IMR-90 (cell line): Measurements from ENCODE around the gene CYB5A. TPM values are rescaled to one million over a fixed set of nuclear protein-coding genes. Genes with fewer than 3 reads are reported as not detected.

Experiments
- ATAC-seq: fragments of 200-7000 bp; cut with Tn5 transposase; 2 replicates; pipeline ENCODE4 v1.9.1; 2020; ENCODE audit warnings: low read depth, mild to moderate bottlenecking, moderate library complexity
- BruUV-seq: library from RNA; stranded (reverse); fragments of 400-500 nt; replicated peaks from 2 replicates; lab custom pipeline; 2021; lab: Mats Ljungman, UMichigan
- CTCF ChIA-PET: fragments of 300-600 bp; formaldehyde crosslinking; extraction: SDS; loops from one replicate; lab custom pipeline; 2021; ENCODE audit warnings: antibody characterized with exemption; lab: Yijun Ruan, JAX
- POLR2A ChIA-PET: fragments of 300-600 bp; sonication (Branson Sonifier 250); formaldehyde crosslinking; loops from one replicate; lab custom pipeline; 2022; ENCODE audit warnings: antibody characterized with exemption; ENCODE audit not compliant: unreplicated experiment; lab: Charles Lee
- DNase-seq: peaks from one replicate; pipeline ENCODE4 v3.0.0; 2013
- H2AFZ ChIP-seq: replicated peaks from 2 replicates; pipeline ENCODE3; 2013; ENCODE audit warnings: low read length, mild to moderate bottlenecking; ENCODE audit not compliant: poor library complexity
- H2AK5ac ChIP-seq: 2 replicates; pipeline ENCODE4 v1.6.1; 2013; ENCODE audit warnings: low read depth, low read length, inconsistent platforms
- H2AK9ac ChIP-seq: replicated peaks from 2 replicates; pipeline ENCODE3; 2013; ENCODE audit warnings: mild to moderate bottlenecking, low read depth, low read length, moderate library complexity; ENCODE audit not compliant: poor library complexity
- H2BK120ac ChIP-seq: 2 replicates; pipeline ENCODE4 v1.6.1; 2013; ENCODE audit warnings: low read depth, low read length, inconsistent platforms
- H2BK15ac ChIP-seq: 3 replicates; pipeline ENCODE4 v1.6.1; 2013; ENCODE audit warnings: low read depth, low read length, inconsistent platforms
- H2BK20ac ChIP-seq: 2 replicates; pipeline ENCODE4 v1.6.1; 2013; ENCODE audit warnings: low read depth, mild to moderate bottlenecking, inconsistent platforms, low read length, moderate library complexity
- H2BK5ac ChIP-seq: 2 replicates; pipeline ENCODE4 v1.6.1; 2013; ENCODE audit warnings: mild to moderate bottlenecking, low read depth, low read length, inconsistent platforms; ENCODE audit not compliant: poor library complexity, severe bottlenecking
- H3K14ac ChIP-seq: replicated peaks from 2 replicates; pipeline ENCODE4 v1.6.1; 2013; ENCODE audit warnings: low read depth, low read length, inconsistent platforms
- H3K18ac ChIP-seq: 2 replicates; pipeline ENCODE4 v1.6.1; 2013; ENCODE audit warnings: low read depth, low read length, control low read depth
- H3K23ac ChIP-seq: 2 replicates; pipeline ENCODE4 v1.6.1; 2013; ENCODE audit warnings: low read depth, low read length, inconsistent platforms
- H3K27ac ChIP-seq: 2 replicates; pipeline ENCODE4 v1.5.1; 2013; ENCODE audit warnings: mild to moderate bottlenecking, control low read depth, low read length; ENCODE audit not compliant: insufficient read depth
- H3K27me3 ChIP-seq: 2 replicates; pipeline ENCODE4 v1.6.1; 2013; ENCODE audit warnings: low read length; ENCODE audit not compliant: control insufficient read depth, insufficient read depth
- H3K36me3 ChIP-seq: 2 replicates; pipeline ENCODE4 v1.6.1; 2013; ENCODE audit warnings: low read length, mixed read lengths; ENCODE audit not compliant: control insufficient read depth, insufficient read depth
- H3K4ac ChIP-seq: 2 replicates; pipeline ENCODE4 v1.6.1; 2013; ENCODE audit warnings: low read depth, low read length, inconsistent platforms
- H3K4me1 ChIP-seq: 2 replicates; pipeline ENCODE4 v1.6.1; 2013; ENCODE audit warnings: low read length, mixed read lengths; ENCODE audit not compliant: control insufficient read depth, insufficient read depth
- H3K4me2 ChIP-seq: 2 replicates; pipeline ENCODE4 v1.6.1; 2013; ENCODE audit warnings: low read depth, mild to moderate bottlenecking, control low read depth, low read length, moderate library complexity
- H3K4me3 ChIP-seq: 2 replicates; pipeline ENCODE4 v1.5.1; 2013; ENCODE audit warnings: low read depth, mild to moderate bottlenecking, control low read depth, low read length, moderate library complexity; ENCODE audit not compliant: insufficient read depth
- H3K56ac ChIP-seq: 2 replicates; pipeline ENCODE4 v1.6.1; 2013; ENCODE audit warnings: low read length, inconsistent platforms; ENCODE audit not compliant: insufficient read depth; ENCODE audit errors: extremely low read depth
- H3K79me1 ChIP-seq, 2 experiments: 2 replicates each; pipeline ENCODE4 v1.6.1; 2013; ENCODE audit warnings: low read length in 2 of 2, inconsistent platforms in 1 of 2, low read depth in 1 of 2
- H3K9ac ChIP-seq: 2 replicates; pipeline ENCODE4 v1.6.1; 2013; ENCODE audit warnings: low read depth, low read length, control low read depth
- H3K9me1 ChIP-seq: 2 replicates; pipeline ENCODE4 v1.6.1; 2013; ENCODE audit warnings: low read length, inconsistent platforms; ENCODE audit not compliant: insufficient read depth
- H3K9me3 ChIP-seq: 2 replicates; pipeline ENCODE4 v1.6.1; 2013; ENCODE audit warnings: low read length; ENCODE audit not compliant: control insufficient read depth, insufficient read depth
- H4K20me1 ChIP-seq: 2 replicates; pipeline ENCODE4 v1.6.1; 2013; ENCODE audit warnings: low read length, inconsistent platforms; ENCODE audit not compliant: insufficient read depth
- H4K5ac ChIP-seq: 2 replicates; pipeline ENCODE4 v1.6.1; 2013; ENCODE audit warnings: mild to moderate bottlenecking, low read depth, low read length, control low read depth
- H4K8ac ChIP-seq, 2 experiments: 2 replicates each; pipeline ENCODE4 v1.6.1; 2013; ENCODE audit warnings: low read depth in 2 of 2, low read length in 2 of 2, control low read depth in 1 of 2, inconsistent platforms in 1 of 2
- H4K91ac ChIP-seq: 2 replicates; pipeline ENCODE4 v1.6.1; 2013; ENCODE audit warnings: low read depth, low read length, inconsistent platforms; ENCODE audit not compliant: insufficient read depth
- CEBPB ChIP-seq: IDR thresholded peaks from 2 replicates; pipeline ENCODE4 v1.6.1; 2012; ENCODE audit warnings: low read depth, low read length, improper control_type of control experiment
- CHD1 ChIP-seq: IDR thresholded peaks from 2 replicates; pipeline ENCODE4 v1.6.1; 2012; ENCODE audit warnings: low read depth, low read length, improper control_type of control experiment
- CTCF ChIP-seq: conservative IDR thresholded peaks from 2 replicates; pipeline ENCODE4 v1.5.1; 2012; ENCODE audit warnings: mild to moderate bottlenecking, low read depth, low read length, improper control_type of control experiment
- ELK1 ChIP-seq: fragments of 150-350 bp; IDR thresholded peaks from 2 replicates; pipeline ENCODE4 v1.6.1; 2016; ENCODE audit warnings: low read depth, mild to moderate bottlenecking, low read length, moderate library complexity, borderline replicate concordance
- MAFK ChIP-seq: IDR thresholded peaks from 2 replicates; pipeline ENCODE4 v1.6.1; 2012; ENCODE audit warnings: low read depth, low read length, improper control_type of control experiment
- MAZ ChIP-seq: IDR thresholded peaks from 2 replicates; pipeline ENCODE4 v1.6.1; 2012; ENCODE audit warnings: low read depth, mild to moderate bottlenecking, low read length, improper control_type of control experiment, moderate library complexity, borderline replicate concordance
- MXI1 ChIP-seq: IDR thresholded peaks from 2 replicates; pipeline ENCODE4 v1.6.1; 2012; ENCODE audit warnings: low read depth, mild to moderate bottlenecking, low read length, moderate library complexity, borderline replicate concordance
- RCOR1 ChIP-seq: IDR thresholded peaks from 2 replicates; pipeline ENCODE4 v1.6.1; 2012; ENCODE audit warnings: mild to moderate bottlenecking, low read length, improper control_type of control experiment; ENCODE audit not compliant: insufficient replicate concordance
- RFX5 ChIP-seq: IDR thresholded peaks from 2 replicates; pipeline ENCODE4 v1.8.0; 2012; ENCODE audit warnings: low read depth, mild to moderate bottlenecking, low read length, moderate library complexity
- USF2 ChIP-seq: fragments of 150-350 bp; IDR thresholded peaks from 2 replicates; pipeline ENCODE4 v1.6.1; 2017; ENCODE audit warnings: mild to moderate bottlenecking, antibody characterized with exemption, low read length, low read depth
- dilution Hi-C: fragments of 300-500 bp; cut with HindIII; formaldehyde crosslinking; loops from one replicate; pipeline ENCODE4 v1.14.3; 2018; ENCODE audit warnings: low sequenced_read_pairs; ENCODE audit not compliant: unreplicated experiment
- in situ Hi-C: fragments of 300-500 bp; cut with MboI; formaldehyde crosslinking; loops from 3 replicates; pipeline ENCODE4 v1.14.3; 2019; ENCODE audit warnings: low sequenced_read_pairs, inconsistent platforms, mixed read lengths
- intact Hi-C: fragments of 100-400 bp; cut with micrococcal nuclease; formaldehyde crosslinking; loops from 2 replicates; pipeline ENCODE4 v1.10.0; 2022
- polyA plus RNA-seq, 3 experiments: library from polyadenylated mRNA; depleted of rRNA; stranded (reverse); fragments of >200 nt; gene quantifications; 2 replicates each; pipeline ENCODE4 v1.2.3, GENCODE V29; 2012; ENCODE audit warnings: low replicate concordance in 1 of 3
- total RNA-seq: library from RNA; depleted of rRNA; stranded (reverse); fragments of >200 nt; gene quantifications from 2 replicates; pipeline ENCODE4 v1.2.3, GENCODE V29; 2012

The CYB5A gene
- total and polyA plus RNA-seq, 2 of the 4 experiments (the other 2 are of a cell fraction) = 13.4 to 47.9 TPM

DNA sequence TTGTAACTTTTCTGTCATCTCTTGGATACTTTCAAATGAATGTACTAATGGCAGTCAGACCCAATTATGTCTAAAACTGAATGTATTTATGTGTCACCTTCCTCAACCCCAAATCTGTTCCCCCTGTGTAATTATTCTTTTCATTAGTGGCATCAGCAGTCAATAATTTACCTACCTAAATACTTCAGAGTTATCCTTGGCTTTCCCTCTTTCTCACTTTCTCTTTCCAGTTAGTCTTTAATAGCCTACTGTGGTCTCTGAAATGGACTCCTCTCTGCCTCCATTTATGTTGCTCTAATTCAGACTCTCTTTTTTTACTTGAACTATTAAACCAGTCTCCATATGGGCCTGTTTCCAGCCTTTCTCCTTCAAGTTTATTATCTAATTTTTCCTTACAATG is 44.9 kb upstream of the CYB5A start:
- H4K5ac ChIP-seq = no peak overlapping the region
- H3K18ac ChIP-seq = no peak overlapping the region
- H4K8ac ChIP-seq = no peak overlapping the region
- intact Hi-C loops = no loop called here
- no peak overlapping the region for H2BK20ac ChIP-seq
- no peak overlapping the region for H2AFZ ChIP-seq
- H3K4me3 ChIP-seq = no peak overlapping the region
- H4K91ac ChIP-seq = no peak overlapping the region
- H3K27ac ChIP-seq = no peak overlapping the region
- H3K27me3 ChIP-seq = peaks cover 2% of the 10 kb centered on the region; the same call in 1 of the 2 replicates
- no TSS peak for BruUV-seq
- H2AK9ac ChIP-seq = no peak overlapping the region
- POLR2A ChIA-PET = no interaction called here
- H3K14ac ChIP-seq = no peak overlapping the region
- H2BK120ac ChIP-seq = no peak overlapping the region
- no peaks in the 10 kb centered on the region for H4K20me1 ChIP-seq
- H3K36me3 ChIP-seq = no peaks in the 10 kb centered on the region
- H3K4me1 ChIP-seq = no peaks in the 10 kb centered on the region; the same call in 1 of the 2 replicates
- no peaks in the 10 kb centered on the region for H3K79me1 ChIP-seq
- in situ Hi-C loops = no loop called here
- TF ChIP-seq MXI1 (no peak), MAFK (no peak), ELK1 (no peak), CHD1 (no peak), CTCF (no peak), RCOR1 (no peak), CEBPB (no peak), RFX5 (no peak), MAZ (no peak), USF2 (no peak)
- H3K4ac ChIP-seq = no peak overlapping the region
- DNase-seq (no peak), ATAC-seq (no peak)
- CTCF ChIA-PET = no interaction called here
- H2AK5ac ChIP-seq = no peak overlapping the region
- no peak overlapping the region for H2BK5ac ChIP-seq
- dilution Hi-C loops = no loop called here
- no peak overlapping the region for H3K23ac ChIP-seq
- H3K4me2 ChIP-seq = no peak overlapping the region
- no peaks in the 10 kb centered on the region for H3K9me1 ChIP-seq
- H2BK15ac ChIP-seq = no peak overlapping the region
- no peaks in the 10 kb centered on the region for H3K9me3 ChIP-seq
- H3K56ac ChIP-seq = no peak overlapping the region
- no peak overlapping the region for H3K9ac ChIP-seq
